Tibial artery (tissue), 4 donors: ENCODE data around the gene SPINK1.
"Not testable (repeated sequence)": the region's sequence is repeated elsewhere in the genome, so short reads cannot be mapped to it uniquely, and the experiment has no call there.

Experiments
- DNase-seq, 2 donors: peaks; one replicate each; pipeline ENCODE4 v3.0.0-alpha.2; 2019
- H3K27ac ChIP-seq, 2 donors: fragments of 200-600 bp; sonication (generic) in 1 of 2; 1 replicate in 1 of 2; 2 replicates in 1 of 2; pipeline ENCODE4 v1.5.1; 2018 to 2019; ENCODE audit warnings: mild to moderate bottlenecking in 1 of 2
- H3K27me3 ChIP-seq, 2 donors: fragments of 200-600 bp; sonication (generic) in 1 of 2; one replicate each; pipeline versions ENCODE4 v1.5.1 to v1.6.0; 2016 to 2019
- H3K36me3 ChIP-seq, 3 donors: fragments of 200-600 bp; sonication (generic) in 2 of 3; one replicate each; pipeline ENCODE4 v1.5.1; 2016 to 2019; ENCODE audit warnings: mild to moderate bottlenecking in 2 of 3
- H3K4me1 ChIP-seq, 4 donors: fragments of 200-600 bp; sonication (generic) in 2 of 4; 1 replicate in 3 of 4; 2 replicates in 1 of 4; pipeline ENCODE4 v1.5.1; 2016 to 2019
- H3K4me3 ChIP-seq, 2 donors: fragments of 200-600 bp; sonication (generic) in 1 of 2; 1 replicate in 1 of 2; 2 replicates in 1 of 2; pipeline ENCODE4 v1.5.1; 2018 to 2019; ENCODE audit warnings: mild to moderate bottlenecking in 2 of 2
- H3K9me3 ChIP-seq, 3 donors: fragments of 200-600 bp; sonication (generic) in 1 of 3; one replicate each; pipeline ENCODE4 v1.5.1; 2016 to 2019
- CTCF ChIP-seq, 2 experiments: fragments of 200-600 bp in 1 of 2; fragments of 450-650 bp in 1 of 2; IDR thresholded peaks; one replicate each; pipeline ENCODE4 v1.5.1; 2017 to 2019; ENCODE audit warnings: antibody characterized with exemption in 2 of 2, mild to moderate bottlenecking in 1 of 2, moderate library complexity in 1 of 2
- intact Hi-C: fragments of 100-400 bp; cut with DNase I; formaldehyde crosslinking; loops from one replicate; pipeline ENCODE4 v1.15.0; 2023; ENCODE audit warnings: low total_unique reads

Gene SPINK1

GRCh38 chr5:147836439-147836838 is 5.0 kb upstream of the SPINK1 start:
- Histone ChIP-seq H3K4me1 (no peaks in the 10 kb centered on the region), H3K9me3 (no peaks in the 10 kb centered on the region), H3K36me3 (no peaks in the 10 kb centered on the region), H3K4me3 (no peak overlapping the region), H3K27ac (no peak overlapping the region), H3K27me3 (peaks cover 0 to 4% of the 10 kb centered on the region in 2 donors)
- TF ChIP-seq CTCF (IDR thresholded peaks at IDR 0.05): no peak
- no peak for DNase-seq
- intact Hi-C loops: no loop called here

GRCh38 chr5:147835386-147835798 is 3.9 kb upstream of the SPINK1 start:
- no peak overlapping the region for H3K27ac ChIP-seq
- no peak for TF ChIP-seq CTCF (IDR thresholded peaks at IDR 0.05)
- H3K4me3 ChIP-seq: no peak overlapping the region
- intact Hi-C loops: no loop called here
- DNase-seq: no peak
- H3K36me3 ChIP-seq: no peaks in the 10 kb centered on the region
- H3K27me3 ChIP-seq: peaks cover 0 to 4% of the 10 kb centered on the region in 2 donors
- H3K9me3 ChIP-seq: no peaks in the 10 kb centered on the region
- no peaks in the 10 kb centered on the region for H3K4me1 ChIP-seq

- no peak overlapping the region for H3K27ac ChIP-seq
- H3K4me1 ChIP-seq: no peaks in the 10 kb centered on the region
- DNase-seq: no peak
- H3K27me3 ChIP-seq: peaks cover 0 to 4% of the 10 kb centered on the region in 2 donors
- no peaks in the 10 kb centered on the region for H3K36me3 ChIP-seq
- TF ChIP-seq CTCF (IDR thresholded peaks at IDR 0.05): no peak
- no peak overlapping the region for H3K4me3 ChIP-seq
- intact Hi-C loops: no loop called here
- no peaks in the 10 kb centered on the region for H3K9me3 ChIP-seq
Measured at GRCh38 chr5:147832541-147832940, 1.1 kb upstream of the SPINK1 start.

- no peak overlapping the region for H3K4me3 ChIP-seq
- no peaks in the 10 kb centered on the region for H3K4me1 ChIP-seq
- intact Hi-C loops: no loop called here
- H3K27me3 ChIP-seq: peaks cover 0 to 4% of the 10 kb centered on the region in 2 donors
- no peak for TF ChIP-seq CTCF (IDR thresholded peaks at IDR 0.05)
- DNase-seq: no peak
- H3K36me3 ChIP-seq: no peaks in the 10 kb centered on the region
- no peak overlapping the region for H3K27ac ChIP-seq
- no peaks in the 10 kb centered on the region for H3K9me3 ChIP-seq
Measured at GRCh38 chr5:147830035-147830434, 1.4 kb downstream of the SPINK1 start.

GRCh38 chr5:147827017-147827416 is 4.5 kb downstream of the SPINK1 start:
- intact Hi-C loops: not testable (repeated sequence)

GRCh38 chr5:147826361-147826760 is 5.1 kb downstream of the SPINK1 start:
- Histone ChIP-seq H3K9me3 (no peaks in the 10 kb centered on the region), H3K4me3 (no peak overlapping the region), H3K27ac (no peak overlapping the region), H3K4me1 (no peaks in the 10 kb centered on the region), H3K27me3 (no peaks in the 10 kb centered on the region), H3K36me3 (no peaks in the 10 kb centered on the region)
- intact Hi-C loops: no loop called here
- no peak for DNase-seq
- no peak for TF ChIP-seq CTCF (IDR thresholded peaks at IDR 0.05)

More at GRCh38 chr5:147827017-147827416, 4.5 kb downstream of the SPINK1 start:
- DNase-seq, H3K27ac ChIP-seq, H3K9me3 ChIP-seq, H3K36me3 ChIP-seq, H3K27me3 ChIP-seq, H3K4me3 ChIP-seq, H3K4me1 ChIP-seq: not testable (repeated sequence)
